ENCODE measurements around the gene GALNT9. TPM values are rescaled to one million over a fixed set of nuclear protein-coding genes. Genes with fewer than 3 reads are reported as not detected.

GALNT9 gene
- total RNA-seq, 1 donor from 2014 or later, result 1.6 TPM

DNA sequence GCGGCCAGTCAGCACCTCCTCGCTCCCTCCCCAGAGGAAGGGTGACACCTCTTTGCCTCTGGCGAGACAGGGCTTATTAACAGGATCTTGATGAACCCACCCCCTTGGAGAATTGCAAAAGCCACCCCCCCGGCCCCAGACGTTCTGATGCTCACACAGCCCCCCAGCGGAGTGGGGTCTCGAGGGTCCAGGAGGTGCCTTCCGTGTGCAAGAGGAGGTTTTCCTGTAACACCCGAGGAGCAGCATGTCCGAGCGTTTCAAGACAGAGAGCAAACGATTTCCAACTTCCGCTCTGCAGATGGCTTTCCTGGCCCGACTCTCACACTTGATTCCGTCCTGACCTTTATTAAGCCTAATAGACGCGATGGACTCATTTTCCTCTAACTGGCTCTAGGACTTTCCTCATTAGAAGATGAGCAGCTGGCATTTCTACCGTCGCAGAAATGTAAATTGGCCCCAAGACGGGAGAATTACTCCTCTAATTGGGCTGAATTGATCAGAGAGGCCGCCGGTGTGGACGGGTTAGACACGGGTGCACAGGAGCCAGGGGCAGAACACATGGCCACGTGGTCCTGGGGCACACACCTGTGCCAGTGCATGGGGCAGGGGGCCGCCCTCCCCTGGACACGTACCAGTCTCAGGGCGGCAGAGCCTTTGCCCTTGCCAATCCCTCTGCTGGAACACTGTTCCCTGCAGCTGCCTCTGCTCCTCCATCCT lies 100.8 kb downstream of the GALNT9 start:
- no peaks in the 10 kb centered on the region for H3K4me1 Mint-ChIP-seq (ENCODE audit: unreplicated experiment)
- no peak overlapping the region for H3K27ac Mint-ChIP-seq
- no peaks in the 10 kb centered on the region for H3K36me3 Mint-ChIP-seq
- DNase-seq (ENCODE audit: extremely low spot score, unreplicated experiment), result no peak
- H3K9me3 Mint-ChIP-seq, result no peaks in the 10 kb centered on the region
- H3K27me3 Mint-ChIP-seq, result peaks cover 18% of the 10 kb centered on the region
- no peak for TF ChIP-seq CTCF (conservative IDR thresholded peaks at IDR 0.05)
- H3K4me3 Mint-ChIP-seq, result no peak overlapping the region

- TF ChIP-seq CTCF (conservative IDR thresholded peaks at IDR 0.05), result no peak
- H3K4me1 Mint-ChIP-seq (ENCODE audit: unreplicated experiment), result no peaks in the 10 kb centered on the region
- H3K27me3 Mint-ChIP-seq, result peaks cover 18% of the 10 kb centered on the region
- no peaks in the 10 kb centered on the region for H3K9me3 Mint-ChIP-seq
- no peaks in the 10 kb centered on the region for H3K36me3 Mint-ChIP-seq
- H3K27ac Mint-ChIP-seq, result no peak overlapping the region
- DNase-seq (ENCODE audit: extremely low spot score, unreplicated experiment), result no peak
- H3K4me3 Mint-ChIP-seq, result no peak overlapping the region
Measured at GRCh38 chr12:132227782-132228475, 101.5 kb downstream of the GALNT9 start.

GRCh38 chr12:132227118-132227517 lies 102.3 kb downstream of the GALNT9 start:
- peaks cover 22% of the 10 kb centered on the region for H3K27me3 Mint-ChIP-seq
- H3K9me3 Mint-ChIP-seq, result no peaks in the 10 kb centered on the region
- H3K4me1 Mint-ChIP-seq (ENCODE audit: unreplicated experiment), result peaks cover 4% of the 10 kb centered on the region
- no peaks in the 10 kb centered on the region for H3K36me3 Mint-ChIP-seq
- TF ChIP-seq CTCF (conservative IDR thresholded peaks at IDR 0.05), result no peak
- no peak for DNase-seq (ENCODE audit: extremely low spot score, unreplicated experiment)
- H3K4me3 Mint-ChIP-seq, result no peak overlapping the region
- no peak overlapping the region for H3K27ac Mint-ChIP-seq

- no peak overlapping the region for H3K4me3 Mint-ChIP-seq
- no peak for TF ChIP-seq CTCF (conservative IDR thresholded peaks at IDR 0.05)
- no peaks in the 10 kb centered on the region for H3K9me3 Mint-ChIP-seq
- peaks cover 6% of the 10 kb centered on the region for H3K4me1 Mint-ChIP-seq (ENCODE audit: unreplicated experiment)
- DNase-seq (ENCODE audit: extremely low spot score, unreplicated experiment), result no peak
- no peak overlapping the region for H3K27ac Mint-ChIP-seq
- H3K36me3 Mint-ChIP-seq, result no peaks in the 10 kb centered on the region
- H3K27me3 Mint-ChIP-seq, result peaks cover 25% of the 10 kb centered on the region
Measured at GRCh38 chr12:132226604-132227003, 102.8 kb downstream of the GALNT9 start.

- peaks cover 24% of the 10 kb centered on the region for H3K27me3 Mint-ChIP-seq
- H3K36me3 Mint-ChIP-seq, result no peaks in the 10 kb centered on the region
- no peak for TF ChIP-seq CTCF (conservative IDR thresholded peaks at IDR 0.05)
- no peak overlapping the region for H3K27ac Mint-ChIP-seq
- H3K4me1 Mint-ChIP-seq (ENCODE audit: unreplicated experiment), result peaks cover 6% of the 10 kb centered on the region
- no peak for DNase-seq (ENCODE audit: extremely low spot score, unreplicated experiment)
- H3K4me3 Mint-ChIP-seq, result no peak overlapping the region
- H3K9me3 Mint-ChIP-seq, result no peaks in the 10 kb centered on the region
Measured at GRCh38 chr12:132225214-132225613, 104.2 kb downstream of the GALNT9 start.
